ENCODE data around the gene ZYG11B. TPM values are rescaled to one million over a fixed set of nuclear protein-coding genes. Genes with fewer than 3 reads are reported as not detected.

ZYG11B gene
- total RNA-seq, 2 donors from 2014 or later, result 41.6 to 46.8 TPM

GRCh38 chr1:52852854-52853253, 126.6 kb downstream of the ZYG11B start:
- DNase-seq (ENCODE audit: low spot score) (no peak), ATAC-seq (ENCODE audit: insufficient number of reproducible peaks, low FRiP score, low read depth) (no peak)
- no peaks in the 10 kb centered on the region for H3K27me3 ChIP-seq (replicated peaks; ENCODE audit: insufficient read depth)
- no peak overlapping the region for H3K4me3 ChIP-seq
- no peaks in the 10 kb centered on the region for H3K4me1 ChIP-seq (ENCODE audit: control insufficient read depth in 1 of 2, low read depth in 2 of 2)
- no peak for TF ChIP-seq CTCF (IDR thresholded peaks at IDR 0.05)
- no peaks in the 10 kb centered on the region for H3K36me3 ChIP-seq
- H3K9me3 ChIP-seq, result no peaks in the 10 kb centered on the region
- no peak overlapping the region for H3K27ac ChIP-seq

DNA sequence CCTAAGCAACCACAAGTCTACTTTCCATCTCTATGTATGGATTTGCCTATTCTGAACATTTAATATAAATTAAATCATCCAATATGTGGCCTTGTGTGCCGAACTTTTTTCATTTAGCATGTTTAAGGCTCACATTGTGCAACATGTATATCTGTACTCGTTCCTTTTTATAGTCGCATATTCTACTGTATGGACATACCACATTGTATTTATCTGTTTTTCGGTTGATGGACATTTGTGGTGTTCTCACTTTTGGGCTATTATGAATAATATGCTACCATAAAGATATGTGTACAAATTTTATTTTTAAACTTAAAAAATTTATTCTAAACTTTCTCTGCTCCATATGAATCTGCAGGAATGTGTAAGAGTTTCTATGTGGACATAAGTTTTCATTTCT, 129.3 kb downstream of the ZYG11B start:
- DNase-seq (ENCODE audit: low spot score) (no peak), ATAC-seq (ENCODE audit: insufficient number of reproducible peaks, low FRiP score, low read depth) (no peak)
- Histone ChIP-seq H3K36me3 (no peaks in the 10 kb centered on the region), H3K4me1 (ENCODE audit: control insufficient read depth in 1 of 2, low read depth in 2 of 2) (no peaks in the 10 kb centered on the region), H3K27ac (no peak overlapping the region), H3K27me3 (replicated peaks; ENCODE audit: insufficient read depth) (no peaks in the 10 kb centered on the region), H3K9me3 (no peaks in the 10 kb centered on the region), H3K4me3 (no peak overlapping the region)
- no peak for TF ChIP-seq CTCF (IDR thresholded peaks at IDR 0.05)

GRCh38 chr1:52856026-52856425, 129.8 kb downstream of the ZYG11B start:
- Histone ChIP-seq H3K36me3 (no peaks in the 10 kb centered on the region), H3K27ac (no peak overlapping the region), H3K4me1 (ENCODE audit: control insufficient read depth in 1 of 2, low read depth in 2 of 2) (no peaks in the 10 kb centered on the region), H3K4me3 (no peak overlapping the region), H3K27me3 (replicated peaks; ENCODE audit: insufficient read depth) (no peaks in the 10 kb centered on the region), H3K9me3 (no peaks in the 10 kb centered on the region)
- DNase-seq (ENCODE audit: low spot score) (no peak), ATAC-seq (ENCODE audit: insufficient number of reproducible peaks, low FRiP score, low read depth) (no peak)
- no peak for TF ChIP-seq CTCF (IDR thresholded peaks at IDR 0.05)

GRCh38 chr1:52857443-52857842, 131.2 kb downstream of the ZYG11B start:
- Histone ChIP-seq H3K9me3 (no peaks in the 10 kb centered on the region), H3K36me3 (no peaks in the 10 kb centered on the region), H3K4me1 (ENCODE audit: control insufficient read depth in 1 of 2, low read depth in 2 of 2) (no peaks in the 10 kb centered on the region), H3K4me3 (no peak overlapping the region), H3K27ac (no peak overlapping the region), H3K27me3 (replicated peaks; ENCODE audit: insufficient read depth) (no peaks in the 10 kb centered on the region)
- no peak for DNase-seq (ENCODE audit: low spot score)
- no peak for ATAC-seq (ENCODE audit: insufficient number of reproducible peaks, low FRiP score, low read depth)
- no peak for TF ChIP-seq CTCF (IDR thresholded peaks at IDR 0.05)

- Histone ChIP-seq H3K27me3 (replicated peaks; ENCODE audit: insufficient read depth) (no peaks in the 10 kb centered on the region), H3K27ac (no peak overlapping the region), H3K9me3 (no peaks in the 10 kb centered on the region), H3K36me3 (no peaks in the 10 kb centered on the region), H3K4me3 (no peak overlapping the region), H3K4me1 (ENCODE audit: control insufficient read depth in 1 of 2, low read depth in 2 of 2) (no peaks in the 10 kb centered on the region)
- ATAC-seq (ENCODE audit: insufficient number of reproducible peaks, low FRiP score, low read depth) (no peak), DNase-seq (ENCODE audit: low spot score) (no peak)
- no peak for TF ChIP-seq CTCF (IDR thresholded peaks at IDR 0.05)
Observed at GRCh38 chr1:52862666-52863458, 136.6 kb downstream of the ZYG11B start.
